Peyer's patch (tissue), 4 donors: ENCODE data around the gene TNFSF12.

Experiments used
- POLR2A ChIP-seq, 2 donors: fragments of 450-650 bp; IDR thresholded peaks; one replicate each; pipeline ENCODE4 v1.5.1; 2017; ENCODE audit warnings: antibody characterized with exemption in 2 of 2, mild to moderate bottlenecking in 2 of 2, moderate library complexity in 2 of 2
- TF ChIP-seq, protein P1 (sequence below), 6 experiments: fragments of 450-650 bp in 4 of 6; fragments of 200-600 bp in 2 of 6; sonication (generic) in 1 of 6; IDR thresholded peaks; one replicate each; pipeline ENCODE4 v1.5.1; 2017 to 2019; ENCODE audit warnings: antibody characterized with exemption in 6 of 6, mild to moderate bottlenecking in 3 of 6, moderate library complexity in 1 of 6

- TF ChIP-seq, protein P1, sequence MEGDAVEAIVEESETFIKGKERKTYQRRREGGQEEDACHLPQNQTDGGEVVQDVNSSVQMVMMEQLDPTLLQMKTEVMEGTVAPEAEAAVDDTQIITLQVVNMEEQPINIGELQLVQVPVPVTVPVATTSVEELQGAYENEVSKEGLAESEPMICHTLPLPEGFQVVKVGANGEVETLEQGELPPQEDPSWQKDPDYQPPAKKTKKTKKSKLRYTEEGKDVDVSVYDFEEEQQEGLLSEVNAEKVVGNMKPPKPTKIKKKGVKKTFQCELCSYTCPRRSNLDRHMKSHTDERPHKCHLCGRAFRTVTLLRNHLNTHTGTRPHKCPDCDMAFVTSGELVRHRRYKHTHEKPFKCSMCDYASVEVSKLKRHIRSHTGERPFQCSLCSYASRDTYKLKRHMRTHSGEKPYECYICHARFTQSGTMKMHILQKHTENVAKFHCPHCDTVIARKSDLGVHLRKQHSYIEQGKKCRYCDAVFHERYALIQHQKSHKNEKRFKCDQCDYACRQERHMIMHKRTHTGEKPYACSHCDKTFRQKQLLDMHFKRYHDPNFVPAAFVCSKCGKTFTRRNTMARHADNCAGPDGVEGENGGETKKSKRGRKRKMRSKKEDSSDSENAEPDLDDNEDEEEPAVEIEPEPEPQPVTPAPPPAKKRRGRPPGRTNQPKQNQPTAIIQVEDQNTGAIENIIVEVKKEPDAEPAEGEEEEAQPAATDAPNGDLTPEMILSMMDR (IDR thresholded peaks at IDR 0.05), result no peak
- TF ChIP-seq POLR2A (IDR thresholded peaks at IDR 0.05), result no peak
These were observed 21.5 kb downstream of the TNFSF12 start for GRCh38 chr17:7570351-7570750.
